Measurements from ENCODE around the gene ANGPTL2.

The ANGPTL2 gene

GRCh38 chr9:127098916-127099553 lies 23.4 kb downstream of the ANGPTL2 start:
- H3K36me3 ChIP-seq (ENCODE audit: control insufficient read depth, insufficient read depth, low read length), result no peaks in the 10 kb centered on the region
- H3K4me3 ChIP-seq (replicated peaks; ENCODE audit: low read depth, low read length), result no peak overlapping the region
- DNase-seq (ENCODE audit: extremely low read depth, insufficient read length), result no peak
- TF ChIP-seq, protein P1, sequence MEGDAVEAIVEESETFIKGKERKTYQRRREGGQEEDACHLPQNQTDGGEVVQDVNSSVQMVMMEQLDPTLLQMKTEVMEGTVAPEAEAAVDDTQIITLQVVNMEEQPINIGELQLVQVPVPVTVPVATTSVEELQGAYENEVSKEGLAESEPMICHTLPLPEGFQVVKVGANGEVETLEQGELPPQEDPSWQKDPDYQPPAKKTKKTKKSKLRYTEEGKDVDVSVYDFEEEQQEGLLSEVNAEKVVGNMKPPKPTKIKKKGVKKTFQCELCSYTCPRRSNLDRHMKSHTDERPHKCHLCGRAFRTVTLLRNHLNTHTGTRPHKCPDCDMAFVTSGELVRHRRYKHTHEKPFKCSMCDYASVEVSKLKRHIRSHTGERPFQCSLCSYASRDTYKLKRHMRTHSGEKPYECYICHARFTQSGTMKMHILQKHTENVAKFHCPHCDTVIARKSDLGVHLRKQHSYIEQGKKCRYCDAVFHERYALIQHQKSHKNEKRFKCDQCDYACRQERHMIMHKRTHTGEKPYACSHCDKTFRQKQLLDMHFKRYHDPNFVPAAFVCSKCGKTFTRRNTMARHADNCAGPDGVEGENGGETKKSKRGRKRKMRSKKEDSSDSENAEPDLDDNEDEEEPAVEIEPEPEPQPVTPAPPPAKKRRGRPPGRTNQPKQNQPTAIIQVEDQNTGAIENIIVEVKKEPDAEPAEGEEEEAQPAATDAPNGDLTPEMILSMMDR (IDR thresholded peaks at IDR 0.05; ENCODE audit: insufficient read depth, low read length, poor library complexity, severe bottlenecking), result no peak
- no peaks in the 10 kb centered on the region for H3K27me3 ChIP-seq (replicated peaks; ENCODE audit: control insufficient read depth, insufficient read depth, low read length)

GRCh38 chr9:127097683-127098082 lies 24.8 kb downstream of the ANGPTL2 start:
- Histone ChIP-seq H3K4me3 (replicated peaks; ENCODE audit: low read depth, low read length) (no peak overlapping the region), H3K27me3 (replicated peaks; ENCODE audit: control insufficient read depth, insufficient read depth, low read length) (no peaks in the 10 kb centered on the region), H3K36me3 (ENCODE audit: control insufficient read depth, insufficient read depth, low read length) (no peaks in the 10 kb centered on the region)
- TF ChIP-seq, protein P1 (IDR thresholded peaks at IDR 0.05; ENCODE audit: insufficient read depth, low read length, poor library complexity, severe bottlenecking), result no peak
- DNase-seq (ENCODE audit: extremely low read depth, insufficient read length), result no peak

- H3K27me3 ChIP-seq (replicated peaks; ENCODE audit: control insufficient read depth, insufficient read depth, low read length), result no peaks in the 10 kb centered on the region
- TF ChIP-seq, protein P1 (IDR thresholded peaks at IDR 0.05; ENCODE audit: insufficient read depth, low read length, poor library complexity, severe bottlenecking), result no peak
- H3K4me3 ChIP-seq (replicated peaks; ENCODE audit: low read depth, low read length), result no peak overlapping the region
- DNase-seq (ENCODE audit: extremely low read depth, insufficient read length), result no peak
- no peaks in the 10 kb centered on the region for H3K36me3 ChIP-seq (ENCODE audit: control insufficient read depth, insufficient read depth, low read length)
Measured at GRCh38 chr9:127096208-127096607, 26.2 kb downstream of the ANGPTL2 start.

- no peak for DNase-seq (ENCODE audit: extremely low read depth, insufficient read length)
- no peak overlapping the region for H3K4me3 ChIP-seq (replicated peaks; ENCODE audit: low read depth, low read length)
- H3K27me3 ChIP-seq (replicated peaks; ENCODE audit: control insufficient read depth, insufficient read depth, low read length), result no peaks in the 10 kb centered on the region
- no peaks in the 10 kb centered on the region for H3K36me3 ChIP-seq (ENCODE audit: control insufficient read depth, insufficient read depth, low read length)
- TF ChIP-seq, protein P1 (IDR thresholded peaks at IDR 0.05; ENCODE audit: insufficient read depth, low read length, poor library complexity, severe bottlenecking), result no peak
Measured at GRCh38 chr9:127095411-127095810, 27.0 kb downstream of the ANGPTL2 start.

- H3K4me3 ChIP-seq (replicated peaks; ENCODE audit: low read depth, low read length), result no peak overlapping the region
- no peaks in the 10 kb centered on the region for H3K27me3 ChIP-seq (replicated peaks; ENCODE audit: control insufficient read depth, insufficient read depth, low read length)
Measured at GRCh38 chr9:127093319-127094020, 29.0 kb downstream of the ANGPTL2 start.

More at GRCh38 chr9:127093319-127094020, 29.0 kb downstream of the ANGPTL2 start:
- DNase-seq (ENCODE audit: extremely low read depth, insufficient read length), result no peak
- H3K36me3 ChIP-seq (ENCODE audit: control insufficient read depth, insufficient read depth, low read length), result no peaks in the 10 kb centered on the region
- TF ChIP-seq, protein P1 (IDR thresholded peaks at IDR 0.05; ENCODE audit: insufficient read depth, low read length, poor library complexity, severe bottlenecking), result no peak

All from GM06990 (cell line).